Upper lobe of left lung (tissue), 4 donors: ENCODE measurements around the gene ENTPD5.

Experiments
- CTCF ChIP-seq, 6 experiments: fragments of 450-650 bp in 4 of 6; fragments of 200-600 bp in 2 of 6; sonication (generic) in 2 of 6; IDR thresholded peaks; one replicate each; pipeline ENCODE4 v1.5.1; 2016 to 2019; ENCODE audit warnings: antibody characterized with exemption in 6 of 6
- POLR2A ChIP-seq, 4 donors: fragments of 450-650 bp; IDR thresholded peaks; one replicate each; pipeline ENCODE4 v1.5.1; 2016 to 2017; ENCODE audit warnings: antibody characterized with exemption in 4 of 4, mild to moderate bottlenecking in 2 of 4
- POLR2AphosphoS5 ChIP-seq, 2 donors: sonication (generic); formaldehyde crosslinking; IDR thresholded peaks; one replicate each; pipeline ENCODE4 v1.5.1; 2017; ENCODE audit warnings: antibody characterized with exemption in 2 of 2

- no peak for TF ChIP-seq POLR2AphosphoS5 (IDR thresholded peaks at IDR 0.05)
- TF ChIP-seq CTCF (IDR thresholded peaks at IDR 0.05): no peak
- no peak for TF ChIP-seq POLR2A (IDR thresholded peaks at IDR 0.05)
Measured at GRCh38 chr14:73995977-73996378, 23.1 kb downstream of the ENTPD5 start.
